NCI-H1105 (cell line): ENCODE measurements around the gene LAX1.
"Not testable (repeated sequence)": the region's sequence is repeated elsewhere in the genome, so short reads cannot be mapped to it uniquely, and the experiment has no call there.

Experiments used
- DNase-seq: peaks from one replicate; lab custom pipeline; 2025; lab: John Stamatoyannopoulos, UW

Gene LAX1

GRCh38 chr1:203765029-203765837, at the start of gene LAX1:
Gene LAX1, plus strand, starts transcription at chr1:203765183. Its CDS starts 383 bp downstream, at chr1:203765566.
- DNase-seq, result no peak

GRCh38 chr1:203717120-203717519, 47.9 kb upstream of the LAX1 start:
- DNase-seq, result no peak

GRCh38 chr1:203720242-203720641, 44.7 kb upstream of the LAX1 start:
- no peak for DNase-seq

- no peak for DNase-seq
Observed at GRCh38 chr1:203722909-203723308, 42.1 kb upstream of the LAX1 start.

- DNase-seq, result peak; percentile 7
Observed at GRCh38 chr1:203726417-203726867, 38.5 kb upstream of the LAX1 start.

GRCh38 chr1:203733009-203733863, 31.7 kb upstream of the LAX1 start:
- DNase-seq, result no peak

- no peak for DNase-seq
Observed at GRCh38 chr1:203742436-203742835, 22.5 kb upstream of the LAX1 start.

- no peak for DNase-seq
Observed at GRCh38 chr1:203743091-203743571, 21.9 kb upstream of the LAX1 start.

- no peak for DNase-seq
Observed at GRCh38 chr1:203744075-203744972, 20.7 kb upstream of the LAX1 start.

GRCh38 chr1:203746281-203746680, 18.7 kb upstream of the LAX1 start:
- no peak for DNase-seq

GRCh38 chr1:203751051-203751450, 13.9 kb upstream of the LAX1 start:
- no peak for DNase-seq

- DNase-seq, result not testable (repeated sequence)
Observed at GRCh38 chr1:203751618-203752361, 13.2 kb upstream of the LAX1 start.

- no peak for DNase-seq
Observed at GRCh38 chr1:203754455-203754864, 10.5 kb upstream of the LAX1 start.

GRCh38 chr1:203756036-203756435, 8.9 kb upstream of the LAX1 start:
- DNase-seq, result no peak

GRCh38 chr1:203758749-203759148, 6.2 kb upstream of the LAX1 start:
- DNase-seq, result not testable (repeated sequence)

GRCh38 chr1:203760506-203760905, 4.5 kb upstream of the LAX1 start:
- no peak for DNase-seq

GRCh38 chr1:203761958-203762357, 3.0 kb upstream of the LAX1 start:
- not testable (repeated sequence) for DNase-seq

GRCh38 chr1:203763505-203763904, 1.5 kb upstream of the LAX1 start:
- no peak for DNase-seq

GRCh38 chr1:203764105-203765028, 616 bp upstream of the LAX1 start:
- DNase-seq, result no peak

GRCh38 chr1:203768256-203768655, 3.3 kb downstream of the LAX1 start:
- no peak for DNase-seq
